Small intestine (tissue), 7 donors: ENCODE measurements around the gene CTRB1. TPM values are rescaled to one million over a fixed set of nuclear protein-coding genes. Genes with fewer than 3 reads are reported as not detected.
A peak's percentile ranks its signal among the peaks of the same experiment; 100 is the strongest.

Experiments
- DNase-seq, 2 donors: peaks; one replicate each; pipeline versions ENCODE4 v3.0.0 to v3.0.0-alpha.2; 2013
- FAIRE-seq: peaks from 2 replicates; lab custom pipeline; 2012; peaks lifted over from hg19 to GRCh38; lab: Jason Lieb, UNC
- H3K27ac ChIP-seq, 3 donors: one replicate each; pipeline ENCODE4 v1.5.1; 2013; ENCODE audit warnings: low read length in 2 of 3, mild to moderate bottlenecking in 2 of 3, control low read depth in 1 of 3, inconsistent platforms in 1 of 3, low read depth in 1 of 3, moderate library complexity in 1 of 3
- H3K27me3 ChIP-seq, 3 donors: one replicate each; pipeline ENCODE4 v1.6.1; 2013; ENCODE audit warnings: low read length in 3 of 3, inconsistent platforms in 1 of 3; ENCODE audit not compliant: control insufficient read depth in 3 of 3, insufficient read depth in 3 of 3
- H3K36me3 ChIP-seq, 3 donors: one replicate each; pipeline ENCODE4 v1.6.1; 2013; ENCODE audit warnings: low read length in 3 of 3, inconsistent platforms in 1 of 3, low read depth in 1 of 3, mild to moderate bottlenecking in 1 of 3, moderate library complexity in 1 of 3; ENCODE audit not compliant: control insufficient read depth in 3 of 3, insufficient read depth in 2 of 3
- H3K4me1 ChIP-seq, 3 donors: one replicate each; pipeline ENCODE4 v1.6.1; 2013; ENCODE audit warnings: low read length in 2 of 3, inconsistent platforms in 1 of 3, low read depth in 1 of 3, mild to moderate bottlenecking in 1 of 3, moderate library complexity in 1 of 3; ENCODE audit not compliant: control insufficient read depth in 3 of 3, insufficient read depth in 2 of 3
- H3K4me3 ChIP-seq, 3 donors: one replicate each; pipeline ENCODE4 v1.5.1; 2013; ENCODE audit warnings: low read length in 3 of 3, control low read depth in 1 of 3, inconsistent platforms in 1 of 3, low read depth in 1 of 3, mild to moderate bottlenecking in 1 of 3, moderate library complexity in 1 of 3
- H3K9me3 ChIP-seq, 2 donors: one replicate each; pipeline ENCODE4 v1.6.1; 2013; ENCODE audit warnings: low read depth in 1 of 2, low read length in 1 of 2; ENCODE audit not compliant: control insufficient read depth in 2 of 2, insufficient read depth in 1 of 2
- WGBS, 3 donors: extraction: QIAGEN DNeasy Blood & Tissue Kit; methylation state at CpG; one replicate each; pipeline ENCODE4 v1.1.7; 2013; 5-methylcytosine and 5-hydroxymethylcytosine counted together
- polyA plus RNA-seq, 4 donors: library from polyadenylated mRNA; stranded (reverse) in 3 of 4; unstranded in 1 of 4; fragments of 200-250 nt in 3 of 4; fragments of 120-200 nt in 1 of 4; gene quantifications; one replicate each; pipeline versions ENCODE4 v1.2.1 to v1.2.3, GENCODE V29; 2013
- donor health status: healthy with polysubstance abuse.
- donor health status: control.
- donor health status: control.
- donor health status: Bipolar disorder and iron deficiency.
- donor health status: healthy.

The CTRB1 gene
- polyA plus RNA-seq, 4 donors: 0.04 to 23.7 (median 3.6) TPM

DNA sequence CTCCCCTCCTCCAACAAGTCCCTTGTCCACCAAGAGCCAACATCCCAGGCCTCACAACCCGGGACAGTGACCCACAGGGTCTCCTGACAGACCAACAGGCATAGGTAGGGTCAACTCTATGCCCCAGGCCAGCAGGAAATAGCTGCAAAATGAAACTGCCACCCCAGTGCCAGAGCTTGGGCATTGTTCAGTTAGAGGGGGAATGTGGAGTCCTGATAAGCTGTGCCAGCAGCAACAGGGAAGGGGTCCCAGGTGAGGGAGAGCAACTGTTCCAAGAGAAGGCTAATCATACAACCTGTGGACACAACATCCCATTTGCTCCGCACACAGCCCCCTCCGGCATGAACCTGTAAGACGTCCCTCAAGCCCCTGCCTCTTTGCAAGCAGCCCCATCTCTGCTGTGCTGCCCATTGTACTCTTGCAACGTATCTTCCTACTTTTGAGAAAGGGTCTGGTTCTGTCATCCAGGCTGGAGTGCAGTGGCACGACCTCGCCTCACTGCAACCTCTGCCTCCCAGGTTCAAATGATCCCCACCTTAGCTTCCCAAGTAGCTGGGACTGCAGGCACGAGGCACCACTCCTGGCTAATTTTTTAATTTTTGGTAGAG is 29.0 kb upstream of the CTRB1 start:
- FAIRE-seq (no peak), DNase-seq (no peak)
- Histone ChIP-seq H3K27ac (no peak overlapping the region), H3K4me3 (no peak overlapping the region), H3K9me3 (no peaks in the 10 kb centered on the region), H3K4me1 (no peaks in the 10 kb centered on the region), H3K36me3 (no peaks in the 10 kb centered on the region), H3K27me3 (no peaks in the 10 kb centered on the region)
- 72 to 80% (median 79%) methylated on average over 8 of the region's 8 CpGs for whole genome bisulfite sequencing, 3 donors

- no peaks in the 10 kb centered on the region for H3K4me1 ChIP-seq
- DNase-seq (peak in 1 of 2 donors; percentile 56), FAIRE-seq (no peak)
- no peaks in the 10 kb centered on the region for H3K36me3 ChIP-seq
- peaks cover 0 to 6% (median 0%) of the 10 kb centered on the region in 3 donors for H3K27me3 ChIP-seq
- no peak overlapping the region for H3K4me3 ChIP-seq
- 83 to 88% (median 86%) methylated on average over 21 of the region's 21 CpGs for WGBS, 3 donors
- H3K9me3 ChIP-seq: no peaks in the 10 kb centered on the region
- H3K27ac ChIP-seq: no peak overlapping the region
Observed at GRCh38 chr16:75192606-75193264, 26.1 kb upstream of the CTRB1 start.

DNA sequence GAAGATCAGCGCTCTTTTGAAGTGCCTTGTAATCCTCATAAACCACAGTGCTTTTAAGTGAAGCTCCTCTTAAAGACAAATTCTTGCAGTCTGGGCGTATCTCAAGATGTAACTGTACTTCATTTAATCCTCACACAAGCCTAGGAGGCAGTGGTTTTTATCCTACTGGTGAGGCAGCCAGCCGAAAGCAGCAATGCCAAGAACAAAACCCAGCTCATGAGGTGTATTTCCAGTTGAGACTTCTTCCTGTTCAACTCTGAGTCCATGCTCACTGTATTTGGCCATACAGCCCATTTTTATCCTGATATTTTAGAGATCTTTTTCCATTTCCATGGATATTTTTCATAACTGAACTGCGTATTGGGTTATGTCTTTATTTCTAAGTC is 25.5 kb upstream of the CTRB1 start:
- no peak for FAIRE-seq
- 87 to 96% (median 90%) methylated on average over 4 of the region's 4 CpGs for WGBS, 3 donors

DNA sequence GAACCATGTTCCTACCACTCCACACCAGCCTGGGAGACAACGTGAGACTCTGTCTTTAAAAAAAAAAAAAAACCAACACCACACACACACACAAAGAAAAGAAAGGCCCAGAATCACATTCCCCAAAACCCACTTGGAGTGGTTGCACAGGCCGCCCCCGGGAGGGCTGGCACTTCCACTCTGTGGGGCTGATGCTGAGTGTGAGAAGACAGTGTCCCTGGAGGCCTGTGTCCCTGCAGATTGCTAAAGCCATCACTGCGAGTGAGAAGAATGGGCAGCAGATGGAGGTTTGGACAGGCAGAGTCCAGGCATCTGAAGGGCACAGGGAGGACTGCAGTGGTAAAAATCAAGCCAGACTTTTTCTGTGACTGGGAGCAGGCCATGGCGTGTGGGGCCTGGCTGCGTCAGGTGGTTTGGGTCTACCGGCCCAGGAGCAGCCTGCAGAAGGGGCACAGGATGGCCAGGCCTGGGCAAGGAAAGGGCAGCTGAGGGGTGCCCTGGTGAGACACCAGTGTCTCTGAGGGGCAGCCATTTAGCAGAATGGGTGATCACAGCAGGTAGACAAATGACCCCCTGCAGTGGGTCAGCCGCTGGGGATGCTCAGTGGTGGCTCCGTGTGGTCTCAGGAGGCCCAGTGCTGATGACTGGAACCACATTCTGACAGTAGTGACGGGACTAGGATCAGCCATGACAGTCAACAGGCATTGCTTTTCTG is 24.9 kb upstream of the CTRB1 start:
- Histone ChIP-seq H3K4me3 (no peak overlapping the region), H3K27ac (no peak overlapping the region), H3K36me3 (no peaks in the 10 kb centered on the region), H3K9me3 (no peaks in the 10 kb centered on the region), H3K4me1 (no peaks in the 10 kb centered on the region), H3K27me3 (peaks cover 0 to 12% (median 0%) of the 10 kb centered on the region in 3 donors)
- FAIRE-seq: no peak
- WGBS, 3 donors: 85 to 87% (median 87%) methylated on average over 10 of the region's 10 CpGs
- DNase-seq: no peak

More for the DNA sequence above, 25.5 kb upstream of the CTRB1 start:
- no peak overlapping the region for H3K4me3 ChIP-seq
- H3K9me3 ChIP-seq: no peaks in the 10 kb centered on the region
- no peak overlapping the region for H3K27ac ChIP-seq
- H3K36me3 ChIP-seq: no peaks in the 10 kb centered on the region
- no peak for DNase-seq
- no peaks in the 10 kb centered on the region for H3K4me1 ChIP-seq
- H3K27me3 ChIP-seq: peaks cover 0 to 11% (median 0%) of the 10 kb centered on the region in 3 donors

DNA sequence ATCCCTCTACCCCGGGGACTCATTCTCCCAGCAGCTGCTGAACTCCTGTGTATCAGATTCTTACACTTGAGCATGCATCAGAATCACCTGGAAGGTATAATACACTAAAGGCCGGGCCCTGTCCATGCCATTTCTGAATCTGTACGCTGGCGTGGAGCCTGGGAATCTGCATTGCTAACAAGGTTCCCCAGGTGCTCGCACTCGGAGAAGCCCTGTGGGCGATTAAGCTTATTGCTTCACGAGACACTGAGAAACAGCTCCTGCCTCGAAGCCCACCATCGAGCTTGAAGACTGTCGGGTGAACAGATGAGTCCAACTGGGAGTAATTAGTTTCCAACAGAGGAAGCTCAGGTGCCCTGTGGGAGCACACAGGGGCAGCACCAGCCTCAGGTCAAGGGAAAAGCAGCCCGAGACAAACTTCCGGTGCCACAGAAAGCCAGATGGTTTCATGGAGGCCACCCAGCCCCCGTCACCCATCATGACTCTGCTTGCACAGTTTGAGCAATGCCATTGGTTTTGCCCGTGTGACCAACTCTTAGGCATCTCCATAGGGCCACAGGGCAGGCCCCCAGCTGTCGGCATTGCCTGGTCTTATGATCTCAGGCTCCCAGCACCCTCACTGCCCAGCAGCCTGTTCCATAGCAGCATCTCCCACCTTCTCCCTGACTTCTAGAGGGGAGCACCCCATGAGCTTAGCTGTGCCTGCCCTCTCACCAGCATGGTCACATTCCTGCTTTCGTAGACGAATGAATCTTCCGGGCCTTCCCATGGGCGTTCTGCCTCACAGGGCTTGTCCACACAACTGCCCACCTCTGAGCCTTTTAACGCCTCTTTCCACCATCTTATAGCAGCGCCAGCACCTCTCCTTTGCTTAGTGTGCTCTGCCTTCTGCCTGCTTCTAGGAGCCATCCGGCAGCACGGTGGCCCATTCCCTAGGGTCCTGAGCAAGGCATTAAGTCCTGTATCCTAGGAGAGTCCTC is 22.7 kb upstream of the CTRB1 start:
- H3K27ac ChIP-seq: no peak overlapping the region
- H3K4me1 ChIP-seq: no peaks in the 10 kb centered on the region
- DNase-seq: no peak
- WGBS, 3 donors: 82 to 88% (median 84%) methylated on average over 24 of the region's 24 CpGs
- no peak overlapping the region for H3K4me3 ChIP-seq
- peaks cover 0 to 12% (median 0%) of the 10 kb centered on the region in 3 donors for H3K27me3 ChIP-seq
- H3K9me3 ChIP-seq: no peaks in the 10 kb centered on the region
- FAIRE-seq: no peak
- H3K36me3 ChIP-seq: no peaks in the 10 kb centered on the region

DNA sequence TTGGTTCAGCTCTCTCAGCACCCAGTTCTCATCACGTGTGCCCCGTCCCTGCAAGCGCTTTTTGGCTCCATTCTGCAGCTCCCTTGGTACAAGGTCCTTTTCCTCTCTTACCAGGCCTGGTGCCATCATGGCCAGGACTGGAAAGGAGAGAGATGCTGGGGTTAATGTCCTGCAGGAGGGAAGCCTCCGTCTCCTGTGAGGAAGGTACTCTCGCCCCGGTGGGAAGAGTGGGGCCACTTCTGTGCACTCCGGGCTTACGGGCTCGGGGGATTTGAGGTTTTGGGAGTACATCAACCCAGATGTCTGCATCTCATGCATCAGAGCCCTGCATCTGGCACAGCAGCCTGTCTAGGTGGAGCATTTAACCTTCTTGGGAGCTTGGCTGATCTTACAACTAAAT is 22.0 kb upstream of the CTRB1 start:
- DNase-seq (no peak), FAIRE-seq (no peak)
- no peak overlapping the region for H3K4me3 ChIP-seq
- H3K9me3 ChIP-seq: no peaks in the 10 kb centered on the region
- no peak overlapping the region for H3K27ac ChIP-seq
- 61 to 71% (median 65%) methylated on average over 9 of the region's 9 CpGs for WGBS, 3 donors
- H3K36me3 ChIP-seq: no peaks in the 10 kb centered on the region
- H3K27me3 ChIP-seq: peaks cover 0 to 12% (median 0%) of the 10 kb centered on the region in 3 donors
- no peaks in the 10 kb centered on the region for H3K4me1 ChIP-seq

GRCh38 chr16:75197522-75198134 is 21.2 kb upstream of the CTRB1 start:
- Histone ChIP-seq H3K9me3 (no peaks in the 10 kb centered on the region), H3K4me3 (no peak overlapping the region), H3K4me1 (no peaks in the 10 kb centered on the region), H3K36me3 (no peaks in the 10 kb centered on the region), H3K27ac (no peak overlapping the region), H3K27me3 (peaks cover 0 to 12% (median 0%) of the 10 kb centered on the region in 3 donors)
- 51 to 57% (median 56%) methylated on average over 14 of the region's 14 CpGs for WGBS, 3 donors
- DNase-seq (no peak), FAIRE-seq (no peak)
